GM18499 (cell line): ENCODE results near the gene FCN3.
"Not testable (repeated sequence)": the region's sequence is repeated elsewhere in the genome, so short reads cannot be mapped to it uniquely, and the experiment has no call there.

ENCODE experiments used
- ATAC-seq: cut with Tn5 transposase; IDR thresholded peaks from one replicate; pipeline ENCODE4 v1.9.1; 2021; ENCODE audit warnings: moderate number of reproducible peaks; ENCODE audit not compliant: insufficient read depth, unreplicated experiment

FCN3 gene

DNA sequence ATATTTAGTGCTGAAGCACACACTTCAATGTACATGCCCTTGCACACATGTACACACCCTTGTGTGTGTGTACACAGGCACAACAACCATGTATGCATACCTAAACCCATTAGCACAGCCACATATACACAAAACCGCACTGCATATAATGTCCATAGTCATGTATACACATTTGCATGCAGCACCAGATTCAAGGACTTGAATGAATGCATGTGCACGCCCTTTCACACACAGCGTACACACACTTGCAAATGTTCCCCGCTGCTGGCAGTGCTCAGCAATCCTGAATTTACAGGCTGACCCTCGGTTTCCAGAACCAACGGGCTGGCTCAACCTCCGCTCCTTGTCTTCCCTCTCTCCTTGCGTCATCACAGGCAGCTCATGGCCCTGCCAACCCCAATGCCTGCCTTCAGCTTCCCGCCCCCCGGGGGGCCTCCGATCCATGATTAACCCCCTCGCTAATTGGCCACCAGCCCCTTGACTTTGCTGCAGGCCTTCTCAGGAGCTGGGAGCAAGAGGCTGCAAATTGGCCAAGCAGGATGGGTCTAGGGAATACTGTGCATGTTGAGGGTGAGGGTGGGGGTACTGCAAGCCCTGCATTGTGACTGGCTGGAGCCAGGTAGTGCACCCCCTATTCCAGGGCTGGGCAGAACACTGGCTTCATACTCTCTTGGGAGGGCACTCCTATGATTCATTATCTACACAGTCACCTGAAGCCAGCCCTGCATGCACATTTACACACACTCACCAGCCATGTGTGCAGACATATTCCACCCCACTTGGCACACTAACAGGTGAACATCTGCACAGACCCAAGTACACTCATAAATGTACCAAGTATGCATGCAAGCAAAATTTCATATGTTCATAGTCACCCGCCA lies 25.7 kb upstream of the FCN3 start:
- ATAC-seq: no peak

DNA sequence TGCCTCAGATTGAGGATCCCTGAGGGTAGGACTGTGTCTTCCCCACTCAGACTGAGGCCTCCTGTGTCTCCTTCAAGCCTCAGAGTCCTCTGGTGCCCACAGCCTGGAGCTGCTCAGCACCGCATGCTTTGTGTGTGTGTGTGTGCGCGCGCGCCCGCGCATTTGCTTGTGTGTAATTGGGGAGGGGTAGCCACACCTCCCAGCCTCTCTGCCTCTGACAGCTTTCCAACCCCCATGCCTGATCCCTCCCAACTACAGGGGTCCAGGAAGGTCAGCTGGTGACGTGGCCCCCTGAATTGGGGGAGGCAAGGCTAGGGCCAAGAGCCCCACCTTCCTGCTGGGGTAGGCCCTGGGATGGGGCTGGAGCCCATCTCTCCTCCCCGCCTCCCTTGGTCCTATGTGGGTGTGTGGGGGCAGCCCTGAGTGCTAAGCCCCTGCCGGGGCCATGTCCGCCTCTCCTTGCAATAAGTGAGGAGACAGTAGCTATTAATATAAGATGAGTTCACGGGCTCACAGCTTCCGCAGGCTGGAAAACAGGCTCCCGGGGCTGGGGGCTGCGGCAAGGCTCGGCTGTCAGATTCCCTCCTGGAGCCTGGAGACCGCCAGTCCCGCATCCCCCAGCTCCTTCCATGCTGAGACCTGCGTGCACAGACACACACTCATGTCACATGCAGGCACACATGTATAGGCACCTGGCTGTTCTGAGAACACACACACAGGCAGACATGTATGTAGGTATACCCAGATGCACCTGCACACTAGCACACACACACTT lies 24.8 kb upstream of the FCN3 start:
- ATAC-seq: no peak

DNA sequence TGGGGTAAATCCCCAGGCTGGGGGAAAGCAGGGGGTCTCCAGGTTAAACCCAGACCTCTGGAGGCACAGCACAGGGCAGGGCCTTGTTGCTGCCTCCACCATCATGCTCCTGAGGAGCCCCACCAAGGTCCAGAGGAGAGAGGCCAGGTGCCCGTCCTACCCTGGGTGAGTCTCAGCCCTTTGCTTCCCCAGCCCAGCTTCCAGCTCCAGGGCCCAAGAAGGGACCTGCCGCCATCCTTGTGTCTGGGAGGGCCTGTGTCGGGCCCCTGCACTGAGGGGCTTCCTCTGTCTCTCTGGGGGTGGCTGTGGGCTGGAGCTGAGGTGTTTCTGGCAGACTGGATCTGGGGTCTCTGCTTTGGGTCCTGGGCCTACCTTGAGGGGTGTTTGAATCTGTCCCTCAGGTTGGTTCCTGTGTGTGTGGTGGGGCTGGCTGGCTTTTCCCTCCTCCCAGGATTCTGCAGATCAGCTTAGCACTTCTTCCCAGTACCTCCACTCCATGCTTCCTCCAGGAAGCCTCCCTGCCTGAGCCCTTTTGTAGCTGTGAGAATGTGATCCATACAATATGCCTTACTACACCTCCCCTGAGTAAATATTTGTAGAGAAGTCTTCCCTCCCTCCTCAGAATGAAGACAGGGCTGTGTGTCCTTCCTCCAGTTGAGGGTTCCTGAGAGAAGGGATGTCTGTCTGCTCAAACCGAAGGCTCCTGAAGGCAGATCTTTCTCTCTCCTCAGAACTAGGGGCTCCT lies 24.0 kb upstream of the FCN3 start:
- no peak for ATAC-seq

DNA sequence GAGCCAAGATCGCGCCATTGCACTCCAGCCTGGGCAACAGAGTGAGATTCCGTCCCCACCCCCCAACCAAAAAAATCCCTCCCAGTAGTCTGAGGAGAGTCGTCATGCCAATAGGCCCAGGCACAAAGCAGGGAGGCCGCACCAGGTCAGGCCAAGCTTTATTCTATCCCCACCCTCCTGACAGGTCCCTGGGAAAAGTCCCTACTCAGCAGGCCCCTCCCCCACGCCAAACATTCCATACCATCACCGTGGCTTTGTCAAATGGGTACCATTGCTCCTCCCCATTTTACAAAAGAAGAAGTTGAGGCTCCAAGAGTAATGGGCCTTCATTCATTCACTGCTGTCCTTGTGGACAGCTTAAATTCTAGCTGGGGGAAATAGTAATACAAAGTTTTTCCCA lies 23.1 kb upstream of the FCN3 start:
- ATAC-seq: no peak

DNA sequence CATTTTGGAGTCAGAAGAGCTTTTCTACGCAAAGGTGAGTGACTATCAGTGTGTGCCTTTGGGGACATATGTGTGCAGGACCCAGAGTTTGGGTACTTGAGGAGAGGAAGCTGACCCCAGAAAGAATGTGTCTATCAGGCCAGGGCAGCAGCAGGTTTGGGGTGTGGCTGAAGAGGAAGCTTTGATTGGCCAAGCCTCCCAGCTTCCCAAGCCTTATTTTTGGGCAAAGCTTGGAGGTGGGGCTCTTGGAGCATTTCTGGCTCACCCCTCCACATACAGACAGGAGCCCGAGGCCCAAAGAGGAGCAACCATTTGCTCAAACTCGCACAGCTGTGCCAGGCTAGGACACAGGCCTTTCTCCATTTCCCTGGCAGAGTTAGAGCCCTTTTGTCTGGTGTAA lies 22.5 kb upstream of the FCN3 start:
- no peak for ATAC-seq

DNA sequence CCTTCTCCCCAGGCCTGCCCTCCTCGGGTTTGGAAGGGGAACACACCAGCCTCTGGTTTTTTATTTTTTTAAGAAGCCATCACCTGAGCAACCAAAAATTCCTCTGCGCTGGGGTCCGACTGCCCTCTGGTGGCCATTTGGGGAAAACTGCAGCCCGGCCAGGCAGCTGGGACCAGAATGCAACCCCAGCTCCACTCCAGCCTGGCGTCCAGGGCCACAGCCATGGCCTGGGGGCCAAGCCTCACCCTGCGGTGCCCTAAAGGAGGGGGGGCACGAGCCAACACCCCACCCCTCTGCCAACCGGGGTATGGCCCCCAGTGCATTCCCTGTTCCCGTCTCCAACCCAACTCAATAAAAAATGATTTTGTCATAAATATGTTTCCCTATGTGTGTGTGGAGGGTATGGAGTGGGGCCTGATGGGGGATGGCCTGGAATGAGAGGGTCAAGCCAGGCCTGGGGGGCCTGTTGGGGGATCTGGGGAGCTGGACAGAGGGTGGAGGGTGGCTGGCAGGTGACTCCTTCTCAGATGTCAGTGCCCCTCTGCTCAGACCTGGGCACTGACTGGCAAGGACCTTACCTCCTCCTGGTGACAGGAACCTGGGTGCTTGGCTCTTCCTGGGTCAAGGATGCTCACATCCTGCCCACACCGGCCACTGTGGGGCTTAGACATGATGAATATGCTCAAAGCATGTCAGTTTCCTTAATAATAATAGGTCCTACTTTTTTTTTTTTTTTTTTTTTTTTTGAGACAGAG lies 21.0 kb upstream of the FCN3 start:
- no peak for ATAC-seq

DNA sequence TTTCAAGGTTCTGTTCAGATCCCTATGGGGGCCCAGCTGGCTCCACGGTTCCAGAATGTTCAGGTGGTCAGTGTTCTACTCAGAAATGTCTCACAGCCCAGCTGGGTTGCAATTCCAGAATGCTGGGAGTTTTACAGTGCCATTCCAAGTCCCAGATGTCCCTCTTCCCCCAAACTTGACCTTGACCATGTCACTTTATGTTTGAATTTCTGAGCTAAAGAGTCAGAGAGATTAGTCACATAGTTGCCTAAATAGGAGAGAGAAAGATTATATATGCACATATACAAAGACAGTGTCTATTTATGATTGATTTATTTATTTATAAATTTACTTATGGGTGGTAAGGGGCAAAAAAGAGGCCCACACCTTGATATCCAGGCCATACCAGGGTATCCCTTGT lies 20.3 kb upstream of the FCN3 start:
- ATAC-seq: no peak

DNA sequence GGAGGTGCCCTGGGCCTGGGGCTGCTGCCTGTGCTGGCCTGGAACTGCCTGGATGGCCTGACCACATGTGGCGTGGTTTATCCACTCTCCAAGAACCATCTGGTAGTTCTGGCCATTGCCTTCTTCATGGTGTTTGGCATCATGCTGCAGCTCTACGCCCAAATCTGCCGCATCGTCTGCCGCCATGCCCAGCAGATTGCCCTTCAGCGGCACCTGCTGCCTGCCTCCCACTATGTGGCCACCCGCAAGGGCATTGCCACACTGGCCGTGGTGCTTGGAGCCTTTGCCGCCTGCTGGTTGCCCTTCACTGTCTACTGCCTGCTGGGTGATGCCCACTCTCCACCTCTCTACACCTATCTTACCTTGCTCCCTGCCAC lies 19.6 kb upstream of the FCN3 start:
- ATAC-seq: no peak

DNA sequence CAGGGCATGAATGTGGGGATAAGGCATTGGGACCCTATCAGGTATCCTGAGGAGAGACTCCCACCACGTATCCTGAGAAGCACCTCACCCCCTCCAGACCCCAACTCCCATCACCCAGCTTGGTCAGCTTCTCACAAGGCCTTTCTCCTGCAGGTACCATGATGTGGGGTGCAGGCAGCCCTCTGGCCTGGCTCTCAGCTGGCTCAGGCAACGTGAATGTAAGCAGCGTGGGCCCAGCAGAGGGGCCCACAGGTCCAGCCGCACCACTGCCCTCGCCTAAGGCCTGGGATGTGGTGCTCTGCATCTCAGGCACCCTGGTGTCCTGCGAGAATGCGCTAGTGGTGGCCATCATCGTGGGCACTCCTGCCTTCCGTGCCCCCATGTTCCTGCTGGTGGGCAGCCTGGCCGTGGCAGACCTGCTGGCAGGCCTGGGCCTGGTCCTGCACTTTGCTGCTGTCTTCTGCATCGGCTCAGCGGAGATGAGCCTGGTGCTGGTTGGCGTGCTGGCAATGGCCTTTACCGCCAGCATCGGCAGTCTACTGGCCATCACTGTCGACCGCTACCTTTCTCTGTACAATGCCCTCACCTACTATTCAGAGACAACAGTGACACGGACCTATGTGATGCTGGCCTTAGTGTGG lies 19.1 kb upstream of the FCN3 start:
- no peak for ATAC-seq

DNA sequence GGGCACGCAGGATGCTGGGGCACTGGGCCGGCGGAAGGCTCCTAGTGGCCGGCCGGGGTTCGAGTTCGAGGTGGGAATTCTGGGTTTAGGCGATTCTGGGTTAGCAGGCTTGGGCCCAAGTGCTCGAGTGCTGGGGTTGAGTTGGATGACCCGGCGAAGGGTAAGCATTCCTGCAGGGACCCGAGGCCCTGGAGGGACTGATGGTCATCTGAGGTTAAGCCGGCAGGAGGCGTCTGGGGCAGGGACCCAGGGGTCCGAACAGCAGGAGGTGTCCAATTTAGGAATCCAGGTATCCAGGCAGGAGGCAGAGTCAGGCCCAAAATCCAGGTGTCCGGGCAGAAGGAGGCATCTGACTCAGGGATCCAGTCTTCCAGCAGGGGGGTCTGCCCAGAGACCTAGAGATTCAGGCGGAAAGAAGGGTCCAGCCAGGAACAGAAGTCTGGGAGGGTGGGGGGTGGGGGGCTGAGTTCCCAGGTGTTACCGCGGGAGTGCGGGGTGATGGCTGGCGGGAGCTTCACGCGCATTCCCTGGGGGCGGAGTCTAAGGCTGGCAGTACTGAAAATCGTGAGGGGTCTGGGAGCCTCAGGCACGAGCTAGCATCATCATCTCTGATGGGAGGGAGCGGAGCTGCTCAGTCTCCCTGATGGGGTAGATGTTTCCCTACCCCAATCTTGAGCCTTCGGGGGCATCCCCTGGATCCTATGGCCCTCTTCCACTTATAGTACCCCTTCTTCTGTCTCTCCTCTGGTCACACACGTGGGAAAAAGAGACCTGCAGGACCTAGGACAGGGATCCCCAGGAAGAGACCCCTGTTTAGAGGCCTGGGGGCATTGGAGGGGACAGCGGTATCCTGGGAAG lies 18.4 kb upstream of the FCN3 start:
- no peak for ATAC-seq

DNA sequence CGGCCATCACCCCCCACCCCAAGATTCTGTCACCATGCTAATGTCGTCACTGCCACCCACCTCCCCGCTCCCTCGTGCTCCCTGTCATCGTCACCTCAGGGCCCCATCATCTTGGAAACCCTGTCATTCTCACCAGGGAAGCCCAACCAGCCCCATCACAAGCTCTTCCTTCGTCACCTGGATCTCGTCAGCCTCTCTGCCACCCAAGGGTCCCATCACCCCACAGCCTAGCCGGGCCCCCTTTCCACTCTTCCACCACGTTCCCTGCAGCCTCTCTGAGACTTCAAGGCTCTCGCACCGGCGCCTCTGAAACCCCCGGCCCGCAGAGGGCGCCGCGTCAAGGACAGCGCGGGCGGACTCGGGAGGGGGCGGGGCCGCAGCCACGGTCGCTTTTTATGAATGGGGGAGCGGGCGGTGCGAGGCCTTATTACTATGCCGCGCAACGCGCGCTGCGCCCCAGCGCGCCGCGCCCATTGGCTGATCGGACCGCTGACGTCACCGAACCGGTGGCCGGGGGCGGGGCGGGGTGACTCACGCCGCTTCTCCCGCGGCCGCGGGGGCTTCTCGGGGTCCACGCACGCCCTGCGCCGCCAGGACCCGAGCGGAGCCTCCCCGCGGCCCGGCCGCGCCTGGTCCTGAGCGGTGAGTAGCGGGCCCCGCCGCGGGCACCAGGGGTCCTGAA lies 17.6 kb upstream of the FCN3 start, which contains the start of gene GPR3:
Gene GPR3 (plus strand): TSS at position 527 of the 682 bp plus-strand sequence. CDS start 1,177 bp downstream, outside the sequence.
- no peak for ATAC-seq

DNA sequence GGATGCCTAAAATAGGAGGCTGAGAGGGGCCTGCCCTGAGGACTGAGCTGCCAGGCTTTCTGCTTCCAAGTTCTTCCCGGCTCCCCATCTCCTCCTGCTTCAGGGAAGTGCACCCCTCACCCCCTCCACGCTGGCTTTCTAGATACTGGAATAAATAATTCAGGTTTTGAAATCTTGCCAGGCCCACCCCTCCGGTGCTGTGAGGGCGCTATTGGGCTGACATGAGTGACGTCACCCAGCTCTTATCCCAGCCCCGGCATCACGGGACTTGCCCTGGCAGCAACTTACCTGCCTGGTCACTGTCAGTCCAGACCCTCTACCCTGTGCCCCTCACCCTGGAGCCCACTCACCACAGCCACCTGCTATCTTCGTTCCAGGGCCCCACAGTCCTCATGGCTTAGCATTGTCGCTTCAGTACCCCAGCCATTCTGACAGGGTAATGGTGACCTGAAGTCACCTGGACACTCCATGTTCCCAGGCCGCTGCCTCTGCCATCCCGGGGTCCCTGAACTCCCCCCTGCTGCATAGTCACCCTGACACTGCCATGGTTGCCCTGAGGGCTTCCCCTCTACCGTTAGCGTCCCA lies 17.0 kb upstream of the FCN3 start:
- no peak for ATAC-seq

DNA sequence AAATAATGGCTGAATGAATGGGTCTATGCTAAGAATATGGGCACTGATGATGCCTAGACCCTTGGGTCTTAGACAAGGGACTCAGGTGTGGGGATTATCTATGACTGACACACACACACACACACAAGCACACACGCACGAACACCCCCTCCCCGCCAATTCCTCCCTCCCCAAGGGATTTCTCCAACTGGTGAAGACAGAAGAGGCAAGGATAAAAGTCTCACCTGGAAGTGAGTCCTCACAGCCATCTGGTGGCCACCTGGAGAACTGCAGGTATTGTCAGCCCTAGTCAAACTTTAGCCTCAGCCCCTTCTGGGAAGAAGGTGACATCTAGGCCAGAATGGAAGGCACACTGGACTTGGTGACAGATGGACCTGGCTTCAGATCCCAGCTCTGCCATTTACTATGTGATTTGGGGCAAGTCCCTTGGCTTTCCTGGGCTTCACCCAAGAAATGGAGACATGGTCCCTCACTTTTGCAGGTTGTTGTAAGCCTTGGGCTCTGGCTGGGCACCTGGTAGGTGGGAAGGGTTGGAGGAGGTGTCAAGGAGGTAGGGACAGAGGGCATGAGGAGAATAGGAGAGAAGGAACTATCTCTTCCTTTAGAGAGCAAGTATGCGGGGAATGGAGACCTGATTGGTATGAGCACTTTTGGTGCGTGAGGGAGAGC lies 13.8 kb upstream of the FCN3 start:
- ATAC-seq: no peak

DNA sequence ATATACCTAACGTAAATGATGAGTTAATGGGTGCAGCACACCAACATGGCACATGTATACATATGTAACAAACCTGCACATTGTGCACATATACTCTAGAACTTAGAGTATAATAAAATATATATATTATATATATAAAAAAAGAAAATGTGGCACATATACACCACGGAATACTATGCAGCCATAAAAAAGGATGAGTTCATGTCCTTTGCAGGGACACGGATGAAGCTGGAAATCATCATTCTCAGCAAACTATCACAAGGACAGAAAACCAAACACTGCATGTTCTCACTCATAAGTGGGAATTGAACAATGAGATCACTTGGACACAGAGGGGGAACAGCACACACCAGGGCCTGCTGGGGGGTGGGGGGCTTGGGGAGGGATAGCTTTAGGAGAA lies 10.2 kb upstream of the FCN3 start:
- not testable (repeated sequence) for ATAC-seq

DNA sequence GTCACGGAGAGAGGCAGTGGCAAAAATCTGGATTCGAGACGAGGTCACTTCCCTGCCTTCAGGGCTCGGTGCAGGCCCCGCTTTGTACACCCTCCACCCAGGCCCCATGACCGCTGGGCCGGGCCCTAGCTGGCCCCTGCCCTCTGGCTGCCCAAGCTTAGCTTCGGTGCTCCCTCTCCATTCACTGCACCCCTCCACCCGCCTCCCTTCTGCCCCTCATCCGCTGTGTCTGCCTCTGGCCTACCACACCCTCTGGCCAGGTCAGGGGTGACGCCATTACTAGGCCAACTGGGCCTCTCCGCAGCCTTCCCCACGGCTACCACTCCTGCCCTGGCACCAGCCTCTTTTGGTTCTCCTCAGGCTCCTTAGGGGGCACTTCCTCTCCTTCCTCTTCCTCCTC lies 9.0 kb upstream of the FCN3 start:
- ATAC-seq: no peak

DNA sequence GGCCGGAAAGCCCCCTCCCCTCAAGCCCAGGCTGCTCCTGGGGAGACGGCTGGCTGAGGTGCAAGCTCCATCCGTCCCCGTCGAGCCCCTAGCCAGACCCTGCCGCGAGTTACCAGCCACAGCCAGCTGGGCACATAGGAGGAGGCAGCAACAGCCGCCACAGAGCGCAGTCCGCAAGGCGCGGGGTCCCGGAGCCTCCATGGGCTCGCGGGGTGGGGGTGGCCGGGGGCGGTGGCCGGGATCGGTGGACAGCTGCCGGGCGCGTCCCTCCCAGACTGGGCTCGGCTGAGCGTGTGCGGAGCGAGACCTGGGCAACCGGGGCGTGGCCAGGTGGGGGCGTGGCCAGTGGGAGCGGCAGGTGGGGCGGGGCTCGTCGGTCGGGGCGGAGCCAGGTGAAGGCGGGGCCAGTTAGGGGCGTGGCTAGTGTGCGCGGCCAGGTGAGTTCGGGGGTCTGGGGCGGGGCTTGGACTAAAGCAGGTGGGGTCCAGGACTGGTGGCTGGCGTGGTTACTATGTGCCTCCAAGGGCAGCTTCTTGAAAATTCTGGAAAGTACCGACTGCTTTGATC lies 8.5 kb upstream of the FCN3 start, which contains the start of gene CD164L2:
Gene CD164L2 (minus strand): TSS at position 295 of the 567 bp plus-strand sequence. CDS start 94 bp downstream, at position 201.
- no peak for ATAC-seq
